ENCODE data around the gene RING1. TPM values are rescaled to one million over a fixed set of nuclear protein-coding genes. Genes with fewer than 3 reads are reported as not detected.
A peak's percentile ranks its signal among the peaks of the same experiment; 100 is the strongest.

RING1 gene
- 44.4 TPM for polyA plus RNA-seq (2013)

DNA sequence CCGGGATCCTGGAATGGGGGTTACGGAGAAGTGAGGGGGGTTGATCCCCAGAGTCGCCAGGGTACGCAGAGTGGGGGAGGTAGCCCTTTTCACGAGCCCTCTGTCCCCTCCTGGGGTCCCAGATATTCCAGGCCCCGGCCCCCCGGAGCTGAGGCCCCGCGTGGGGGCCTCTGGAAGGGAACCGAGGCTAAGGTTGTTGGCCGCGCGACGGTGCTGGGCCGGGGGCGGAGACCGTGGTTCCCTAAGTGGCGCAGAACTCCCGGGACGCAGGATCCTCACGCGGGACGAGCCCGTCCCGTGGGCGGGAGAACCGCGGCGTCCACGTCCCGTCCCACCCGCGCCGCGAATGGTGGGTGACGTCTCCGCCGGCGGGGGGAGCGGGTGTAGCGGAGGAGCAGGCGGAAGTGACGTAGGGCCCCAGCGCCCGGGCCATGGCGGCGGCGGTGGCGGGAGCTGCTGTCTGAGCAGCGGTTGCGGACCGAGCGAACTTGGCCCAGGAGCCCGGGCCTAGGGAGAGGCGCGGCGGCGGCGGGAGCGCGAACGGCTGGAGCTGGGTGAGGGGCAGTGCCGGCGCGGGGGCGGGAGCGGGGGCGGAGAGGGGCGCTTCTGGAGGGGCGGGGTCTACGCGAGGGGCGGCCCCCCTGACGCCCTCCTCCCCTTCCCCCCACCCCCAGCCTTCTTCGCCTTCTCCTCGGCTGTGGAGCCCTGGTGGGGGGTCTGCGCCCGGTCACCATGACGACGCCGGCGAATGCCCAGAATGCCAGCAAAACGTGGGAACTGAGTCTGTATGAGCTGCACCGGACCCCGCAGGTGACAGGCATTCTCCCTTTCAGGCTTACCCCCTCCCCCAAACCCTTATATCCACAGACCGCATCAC is at the start of gene RING1:
RING1 (plus strand) TSS at position 410 of the 877 bp plus-strand sequence; CDS start at position 733, 323 bp downstream.
- peaks cover 3 to 34% (median 18%) of the 10 kb centered on the region in 4 experiments for H3K36me3 ChIP-seq (ENCODE audit: control insufficient read depth in 4 of 4, insufficient read depth in 4 of 4, low read length in 3 of 4)
- no peaks in the 10 kb centered on the region for H3K9me3 ChIP-seq (ENCODE audit: control extremely low read depth in 1 of 5, control insufficient read depth in 4 of 5, insufficient read depth in 2 of 5, low read depth in 1 of 5, low read length in 4 of 5)
- peak within 1 kb of the TSS; percentile 66 to 97 (median 83) for H3K4me3 ChIP-seq (ENCODE audit: control insufficient read depth in 1 of 7, extremely low read depth in 1 of 7, insufficient read depth in 4 of 7, low read depth in 2 of 7, low read length in 6 of 7)
- peaks cover 0 to 2% (median 0%) of the 10 kb centered on the region in 5 experiments for H3K27me3 ChIP-seq (replicated peaks in 2 of 5; ENCODE audit: control insufficient read depth in 4 of 5, insufficient read depth in 5 of 5, low read length in 4 of 5)
- CTCF ChIA-PET, result interaction anchor here (1.2 to 3.3 kb wide), 7 partner anchors 9 to 40 kb away, joined by 3 to 14 read pairs (median 4); no protein-coding TSS in a partner anchor
- POLR2A ChIA-PET, result interaction anchor here (0.5 to 1.1 kb wide), 4 partner anchors 40 to 457 kb away, joined by 3 to 4 read pairs (median 3); no protein-coding TSS in a partner anchor
- under 1% methylated on average over 47 of the region's 86 CpGs for WGBS (ENCODE audit: insufficient coverage)
- peak; percentile 78 to 87 (median 79) for DNase-seq
- peak within 1 kb of the TSS; percentile 85 to 97 for H3K27ac ChIP-seq (ENCODE audit: insufficient read depth in 1 of 2, low read depth in 1 of 2, low read length in 2 of 2, poor library complexity in 1 of 2, severe bottlenecking in 2 of 2)
- peaks cover 8 to 44% (median 38%) of the 10 kb centered on the region in 4 experiments for H3K4me1 ChIP-seq (ENCODE audit: control extremely low read depth in 1 of 4, control insufficient read depth in 4 of 4, insufficient read depth in 4 of 4, low read length in 3 of 4)

DNA sequence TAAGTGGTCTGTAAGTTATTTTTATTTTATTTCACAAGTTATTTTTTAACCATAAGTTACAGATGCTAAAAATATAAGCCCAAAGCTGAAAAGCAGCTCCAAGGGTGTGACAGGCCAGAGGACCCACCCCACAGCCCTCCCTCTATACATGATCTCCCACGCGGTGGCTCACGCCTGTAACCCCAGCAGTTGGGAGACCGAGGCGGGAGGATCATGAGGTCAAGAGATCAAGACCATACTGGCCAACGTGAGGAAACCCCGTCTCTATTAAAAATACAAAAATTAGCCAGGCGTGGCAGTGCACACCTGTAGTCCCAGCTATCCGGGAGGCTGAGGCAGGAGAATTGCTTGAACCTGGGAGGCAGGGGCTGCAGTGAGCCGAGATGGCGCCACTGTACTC is 48.2 kb upstream of the RING1 start:
- Histone ChIP-seq H3K9me3 (ENCODE audit: control extremely low read depth in 1 of 5, control insufficient read depth in 4 of 5, insufficient read depth in 2 of 5, low read depth in 1 of 5, low read length in 4 of 5) (no peaks in the 10 kb centered on the region), H3K4me3 (ENCODE audit: control insufficient read depth in 1 of 7, extremely low read depth in 1 of 7, insufficient read depth in 4 of 7, low read depth in 2 of 7, low read length in 6 of 7) (no peak overlapping the region), H3K27ac (ENCODE audit: insufficient read depth in 1 of 2, low read depth in 1 of 2, low read length in 2 of 2, poor library complexity in 1 of 2, severe bottlenecking in 2 of 2) (no peak overlapping the region), H3K36me3 (ENCODE audit: control insufficient read depth in 4 of 4, insufficient read depth in 4 of 4, low read length in 3 of 4) (no peaks in the 10 kb centered on the region), H3K4me1 (ENCODE audit: control extremely low read depth in 1 of 4, control insufficient read depth in 4 of 4, insufficient read depth in 4 of 4, low read length in 3 of 4) (peaks cover 0 to 20% (median 14%) of the 10 kb centered on the region in 4 experiments), H3K27me3 (replicated peaks in 2 of 5; ENCODE audit: control insufficient read depth in 4 of 5, insufficient read depth in 5 of 5, low read length in 4 of 5) (peaks cover 0 to 5% (median 0%) of the 10 kb centered on the region in 5 experiments)
- ChIA-PET POLR2A (no interaction called here), CTCF (interaction anchor here (0.9 to 7.0 kb wide), 15 partner anchors 9 to 226 kb away, joined by 3 to 62 read pairs (median 5); no protein-coding TSS in a partner anchor)
- no peak for DNase-seq
- WGBS (ENCODE audit: insufficient coverage), result 97% methylated on average over 10 of the region's 11 CpGs

DNA sequence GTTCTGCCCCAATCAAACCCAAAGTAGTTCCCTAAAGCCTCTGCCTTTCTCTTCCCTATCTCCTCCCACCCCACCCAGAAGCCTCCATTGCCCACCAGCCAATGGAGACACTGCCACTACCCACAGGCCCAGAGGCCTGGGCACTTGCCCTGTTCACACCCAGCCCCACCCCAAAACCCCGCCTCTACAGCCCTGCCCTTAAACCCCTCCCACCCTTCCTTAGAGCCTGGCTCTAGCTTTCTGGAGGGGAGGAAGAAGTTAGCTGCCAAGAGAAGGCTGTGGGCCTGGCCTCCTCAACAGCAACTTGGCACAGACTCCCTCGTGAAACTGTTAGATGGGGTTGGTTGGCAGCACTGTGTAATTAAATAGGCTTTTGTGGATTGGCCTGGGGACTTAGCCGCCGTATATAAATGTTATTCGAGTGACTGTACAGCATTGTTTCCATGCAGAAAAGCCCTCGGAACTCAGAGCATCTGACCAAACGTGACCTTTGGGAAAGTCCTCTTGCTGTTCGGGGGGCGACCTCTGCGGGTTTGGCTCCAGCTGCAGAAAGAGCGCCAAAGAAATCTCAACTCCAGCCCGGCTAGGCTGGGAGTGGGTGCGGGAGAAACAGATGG is 47.5 kb upstream of the RING1 start:
- ChIA-PET CTCF (interaction anchor here (0.7 to 7.0 kb wide), 14 partner anchors 9 to 227 kb away, joined by 3 to 62 read pairs (median 4); no protein-coding TSS in a partner anchor), POLR2A (no interaction called here)
- no peak overlapping the region for H3K27ac ChIP-seq (ENCODE audit: insufficient read depth in 1 of 2, low read depth in 1 of 2, low read length in 2 of 2, poor library complexity in 1 of 2, severe bottlenecking in 2 of 2)
- H3K27me3 ChIP-seq (replicated peaks in 2 of 5; ENCODE audit: control insufficient read depth in 4 of 5, insufficient read depth in 5 of 5, low read length in 4 of 5), result peaks cover 0 to 5% (median 0%) of the 10 kb centered on the region in 5 experiments
- H3K4me3 ChIP-seq (ENCODE audit: control insufficient read depth in 1 of 7, extremely low read depth in 1 of 7, insufficient read depth in 4 of 7, low read depth in 2 of 7, low read length in 6 of 7), result no peak overlapping the region
- peaks cover 0 to 20% (median 14%) of the 10 kb centered on the region in 4 experiments for H3K4me1 ChIP-seq (ENCODE audit: control extremely low read depth in 1 of 4, control insufficient read depth in 4 of 4, insufficient read depth in 4 of 4, low read length in 3 of 4)
- 61% methylated on average over 12 of the region's 13 CpGs for WGBS (ENCODE audit: insufficient coverage)
- peak; percentile 29 to 44 (median 34) for DNase-seq
- no peaks in the 10 kb centered on the region for H3K9me3 ChIP-seq (ENCODE audit: control extremely low read depth in 1 of 5, control insufficient read depth in 4 of 5, insufficient read depth in 2 of 5, low read depth in 1 of 5, low read length in 4 of 5)
- H3K36me3 ChIP-seq (ENCODE audit: control insufficient read depth in 4 of 4, insufficient read depth in 4 of 4, low read length in 3 of 4), result no peaks in the 10 kb centered on the region

DNA sequence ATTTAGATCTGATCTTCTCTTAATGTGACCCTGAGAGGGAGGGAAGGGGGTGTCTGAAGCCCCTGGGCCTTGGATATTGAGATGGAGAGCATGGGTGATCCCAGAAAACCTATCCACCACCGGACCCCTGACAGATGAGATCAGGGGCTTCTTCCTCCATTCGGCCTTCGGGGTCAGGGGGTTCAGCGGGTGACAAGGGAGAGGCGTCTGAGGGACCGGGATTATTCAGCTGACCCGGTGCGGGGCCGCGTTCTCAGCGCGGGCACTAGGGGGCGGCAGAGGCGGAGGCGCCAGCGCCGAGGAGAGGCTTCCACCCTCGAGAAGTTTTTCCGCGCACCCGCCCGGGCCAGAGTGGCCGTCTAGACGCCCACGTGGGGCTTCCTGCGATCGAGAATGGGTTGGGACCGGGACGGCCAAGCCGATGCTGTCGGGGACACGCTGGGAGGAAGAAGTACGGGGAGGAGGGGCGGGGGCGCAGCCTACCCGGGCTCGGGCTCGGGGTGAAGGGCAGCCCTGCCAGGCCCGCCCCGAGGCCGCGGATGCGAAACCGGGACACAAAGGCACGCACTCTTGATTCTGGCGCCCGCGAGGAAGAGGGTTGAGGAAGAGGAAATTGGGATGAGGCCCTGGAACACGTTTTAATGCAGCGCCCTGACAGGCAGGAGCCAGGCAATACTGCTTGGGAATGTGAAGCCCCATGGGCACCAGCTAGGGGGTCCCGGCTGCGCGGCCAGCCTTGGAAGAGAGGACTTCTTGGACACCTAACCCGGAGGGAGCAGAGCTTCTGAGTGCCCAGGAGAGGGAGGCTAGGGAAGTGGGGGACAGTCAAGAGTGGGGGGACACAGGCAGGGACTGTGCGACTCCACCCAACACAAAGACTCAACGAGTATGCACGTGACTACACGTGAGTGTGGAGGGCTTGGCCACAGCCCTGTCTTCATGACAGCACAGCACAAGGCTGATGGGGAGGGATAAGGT is 46.7 kb upstream of the RING1 start:
- Histone ChIP-seq H3K4me3 (ENCODE audit: control insufficient read depth in 1 of 7, extremely low read depth in 1 of 7, insufficient read depth in 4 of 7, low read depth in 2 of 7, low read length in 6 of 7) (peak overlapping the region; percentile 19 to 78 (median 57)), H3K27me3 (replicated peaks in 2 of 5; ENCODE audit: control insufficient read depth in 4 of 5, insufficient read depth in 5 of 5, low read length in 4 of 5) (peaks cover 0 to 5% (median 0%) of the 10 kb centered on the region in 5 experiments), H3K4me1 (ENCODE audit: control extremely low read depth in 1 of 4, control insufficient read depth in 4 of 4, insufficient read depth in 4 of 4, low read length in 3 of 4) (peaks cover 0 to 20% (median 14%) of the 10 kb centered on the region in 4 experiments), H3K27ac (ENCODE audit: insufficient read depth in 1 of 2, low read depth in 1 of 2, low read length in 2 of 2, poor library complexity in 1 of 2, severe bottlenecking in 2 of 2) (no peak overlapping the region), H3K9me3 (ENCODE audit: control extremely low read depth in 1 of 5, control insufficient read depth in 4 of 5, insufficient read depth in 2 of 5, low read depth in 1 of 5, low read length in 4 of 5) (no peaks in the 10 kb centered on the region), H3K36me3 (ENCODE audit: control insufficient read depth in 4 of 4, insufficient read depth in 4 of 4, low read length in 3 of 4) (no peaks in the 10 kb centered on the region)
- POLR2A ChIA-PET, result interaction anchor here (1.3 kb wide), 1 partner anchor 88 kb away, joined by 3 read pairs; no protein-coding TSS in a partner anchor
- peak; percentile 61 to 74 (median 73) for DNase-seq
- WGBS (ENCODE audit: insufficient coverage), result 5% methylated on average over 48 of the region's 58 CpGs
- CTCF ChIA-PET, result interaction anchor here (0.7 to 7.0 kb wide), 18 partner anchors 7 to 228 kb away, joined by 3 to 62 read pairs (median 3); partner anchors contain the start of gene COL11A2

DNA sequence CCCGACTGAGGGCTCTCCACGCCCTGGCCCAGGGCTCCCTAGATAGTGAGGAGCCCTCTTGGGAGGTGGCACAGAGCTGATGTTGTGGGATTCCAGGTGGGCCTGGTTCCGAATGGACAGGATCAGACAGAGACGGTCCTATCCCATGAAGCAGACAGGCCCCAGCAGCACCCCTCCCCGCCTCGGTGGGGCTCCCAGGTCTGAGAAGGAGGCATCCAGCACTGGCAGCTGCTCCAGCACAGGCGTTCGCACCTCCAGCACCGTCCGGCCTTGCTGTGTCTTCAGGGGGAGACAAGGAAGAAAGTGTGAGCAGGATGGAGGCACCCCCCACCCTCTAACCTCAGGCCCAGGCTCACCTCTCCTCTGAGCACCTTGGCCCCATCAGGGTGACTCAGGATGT is 44.8 kb upstream of the RING1 start:
- H3K27me3 ChIP-seq (replicated peaks in 2 of 5; ENCODE audit: control insufficient read depth in 4 of 5, insufficient read depth in 5 of 5, low read length in 4 of 5), result peaks cover 0 to 5% (median 0%) of the 10 kb centered on the region in 5 experiments
- H3K4me3 ChIP-seq (ENCODE audit: control insufficient read depth in 1 of 7, extremely low read depth in 1 of 7, insufficient read depth in 4 of 7, low read depth in 2 of 7, low read length in 6 of 7), result no peak overlapping the region
- ChIA-PET POLR2A (no interaction called here), CTCF (interaction anchor here (0.9 to 7.0 kb wide), 3 partner anchors 11 to 43 kb away, joined by 3 to 62 read pairs (median 4); no protein-coding TSS in a partner anchor)
- no peaks in the 10 kb centered on the region for H3K36me3 ChIP-seq (ENCODE audit: control insufficient read depth in 4 of 4, insufficient read depth in 4 of 4, low read length in 3 of 4)
- DNase-seq, result no peak
- H3K27ac ChIP-seq (ENCODE audit: insufficient read depth in 1 of 2, low read depth in 1 of 2, low read length in 2 of 2, poor library complexity in 1 of 2, severe bottlenecking in 2 of 2), result no peak overlapping the region
- no peaks in the 10 kb centered on the region for H3K9me3 ChIP-seq (ENCODE audit: control extremely low read depth in 1 of 5, control insufficient read depth in 4 of 5, insufficient read depth in 2 of 5, low read depth in 1 of 5, low read length in 4 of 5)
- peaks cover 0 to 20% (median 14%) of the 10 kb centered on the region in 4 experiments for H3K4me1 ChIP-seq (ENCODE audit: control extremely low read depth in 1 of 4, control insufficient read depth in 4 of 4, insufficient read depth in 4 of 4, low read length in 3 of 4)
- WGBS (ENCODE audit: insufficient coverage), result 93% methylated on average over 9 of the region's 10 CpGs

DNA sequence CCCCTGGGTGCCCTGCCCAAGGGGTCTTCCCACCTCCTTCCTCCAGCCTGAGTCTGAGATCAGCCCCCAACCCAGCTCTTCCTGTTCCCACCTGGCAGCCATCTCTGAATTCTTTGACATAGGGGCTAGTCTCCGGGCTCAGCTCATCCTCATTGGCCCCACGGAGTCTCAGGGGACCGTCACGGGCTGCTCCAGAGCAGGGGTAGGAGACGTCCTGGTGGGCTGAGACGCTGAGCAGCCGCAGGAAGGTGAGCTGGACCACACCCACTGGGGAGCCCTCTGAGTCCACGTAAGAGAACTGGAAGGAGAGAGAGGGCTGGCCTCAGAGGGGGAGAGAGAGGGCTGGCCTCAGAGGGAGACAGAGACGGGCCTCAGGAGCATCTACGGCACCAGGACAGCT is 44.1 kb upstream of the RING1 start:
- POLR2A ChIA-PET, result interaction anchor here (0.8 kb wide), 1 partner anchor 14 kb away, joined by 3 read pairs; no protein-coding TSS in a partner anchor
- H3K9me3 ChIP-seq (ENCODE audit: control extremely low read depth in 1 of 5, control insufficient read depth in 4 of 5, insufficient read depth in 2 of 5, low read depth in 1 of 5, low read length in 4 of 5), result no peaks in the 10 kb centered on the region
- CTCF ChIA-PET, result interaction anchor here (0.9 to 7.0 kb wide), 5 partner anchors 10 to 52 kb away, joined by 3 to 62 read pairs (median 4); no protein-coding TSS in a partner anchor
- DNase-seq, result no peak
- H3K4me1 ChIP-seq (ENCODE audit: control extremely low read depth in 1 of 4, control insufficient read depth in 4 of 4, insufficient read depth in 4 of 4, low read length in 3 of 4), result peaks cover 0 to 20% (median 14%) of the 10 kb centered on the region in 4 experiments
- peaks cover 0 to 5% (median 0%) of the 10 kb centered on the region in 5 experiments for H3K27me3 ChIP-seq (replicated peaks in 2 of 5; ENCODE audit: control insufficient read depth in 4 of 5, insufficient read depth in 5 of 5, low read length in 4 of 5)
- 71% methylated on average over 4 of the region's 10 CpGs for WGBS (ENCODE audit: insufficient coverage)
- no peaks in the 10 kb centered on the region for H3K36me3 ChIP-seq (ENCODE audit: control insufficient read depth in 4 of 4, insufficient read depth in 4 of 4, low read length in 3 of 4)
- no peak overlapping the region for H3K4me3 ChIP-seq (ENCODE audit: control insufficient read depth in 1 of 7, extremely low read depth in 1 of 7, insufficient read depth in 4 of 7, low read depth in 2 of 7, low read length in 6 of 7)
- H3K27ac ChIP-seq (ENCODE audit: insufficient read depth in 1 of 2, low read depth in 1 of 2, low read length in 2 of 2, poor library complexity in 1 of 2, severe bottlenecking in 2 of 2), result no peak overlapping the region
